NCI-H82 treated with DMSO at 0.1 percent for 48 hours (cell line): ENCODE results near the gene NEB.
"Not testable (repeated sequence)": the region's sequence is repeated elsewhere in the genome, so short reads cannot be mapped to it uniquely, and the experiment has no call there.

Source experiments
- DNase-seq: peaks from one replicate; lab custom pipeline; 2025; ENCODE audit not compliant: unreplicated experiment; lab: John Stamatoyannopoulos, UW

Gene NEB

DNA sequence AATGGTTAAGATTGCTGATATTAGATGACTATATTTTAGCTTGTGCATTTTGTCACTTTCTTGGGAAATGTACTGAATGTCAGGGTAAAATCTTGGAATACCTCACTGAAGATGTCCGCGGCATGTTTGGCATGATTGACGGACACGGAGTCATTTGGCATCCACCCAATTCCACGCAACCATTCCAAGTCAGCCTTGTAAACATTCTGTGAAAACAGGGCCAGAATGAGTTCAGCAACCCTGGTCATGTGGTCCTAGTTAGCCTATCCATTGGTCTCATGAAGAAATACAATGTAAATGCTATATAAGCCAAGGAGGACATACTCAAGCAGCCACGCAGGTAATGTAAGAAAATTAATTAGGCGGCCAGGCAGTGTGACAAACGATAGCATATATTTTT, 165.1 kb downstream of the NEB start:
- no peak for DNase-seq

DNA sequence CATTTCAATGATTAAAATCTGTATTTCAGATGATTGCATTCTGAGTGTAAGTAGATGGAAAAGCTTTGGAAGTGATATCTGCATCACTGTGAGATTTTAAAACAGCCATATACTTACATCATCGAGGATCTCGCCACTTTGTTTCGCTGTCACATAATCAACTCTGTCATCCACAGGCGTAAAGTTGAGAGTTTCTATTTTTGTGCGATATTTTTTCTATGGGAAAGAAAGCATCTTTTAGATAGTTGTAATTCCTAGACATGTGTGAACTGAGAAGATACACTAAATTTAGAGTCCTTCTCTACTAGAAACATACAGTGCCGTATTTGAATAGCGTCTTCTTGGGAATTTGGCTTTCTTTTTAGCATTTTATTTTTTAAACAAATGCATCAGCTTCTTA, 165.8 kb downstream of the NEB start:
- DNase-seq = no peak

DNA sequence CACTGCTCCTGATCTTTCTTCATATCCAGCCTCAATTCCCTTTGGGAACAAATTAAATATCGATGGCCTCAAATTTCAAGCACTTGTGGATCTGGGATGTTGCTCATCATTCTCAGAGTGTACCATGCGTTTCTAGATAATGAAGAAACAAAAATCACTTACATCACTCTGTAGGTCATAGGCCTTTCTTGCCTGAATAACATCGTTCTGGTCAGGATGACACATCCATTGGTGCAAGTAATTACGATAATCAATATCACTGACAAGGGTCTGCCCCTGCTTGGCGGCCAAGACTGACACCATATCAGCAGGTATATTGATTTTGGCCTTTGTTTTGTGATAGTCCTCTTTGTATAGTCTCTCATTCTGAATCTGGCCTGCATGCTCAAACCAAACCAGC, 167.3 kb downstream of the NEB start:
- DNase-seq = no peak

DNA sequence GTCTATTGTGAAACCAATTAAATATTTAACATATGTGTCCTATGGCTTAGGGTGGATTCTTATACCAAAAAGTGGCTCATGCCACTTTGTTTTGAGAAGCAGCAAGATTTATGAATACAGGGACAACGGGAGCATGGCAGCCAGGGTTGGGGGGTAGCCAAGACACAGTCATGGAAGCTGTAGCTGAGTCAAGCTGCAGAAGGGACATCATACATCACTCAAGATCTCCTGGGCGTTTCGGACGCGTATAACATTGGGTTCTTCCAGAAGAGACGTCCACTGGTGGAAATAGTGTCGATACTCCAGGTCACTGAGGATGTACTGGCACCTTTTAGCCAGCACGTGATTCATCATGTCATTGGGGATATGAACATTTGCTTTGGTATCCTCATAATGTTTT, 171.9 kb downstream of the NEB start:
- no peak for DNase-seq

DNA sequence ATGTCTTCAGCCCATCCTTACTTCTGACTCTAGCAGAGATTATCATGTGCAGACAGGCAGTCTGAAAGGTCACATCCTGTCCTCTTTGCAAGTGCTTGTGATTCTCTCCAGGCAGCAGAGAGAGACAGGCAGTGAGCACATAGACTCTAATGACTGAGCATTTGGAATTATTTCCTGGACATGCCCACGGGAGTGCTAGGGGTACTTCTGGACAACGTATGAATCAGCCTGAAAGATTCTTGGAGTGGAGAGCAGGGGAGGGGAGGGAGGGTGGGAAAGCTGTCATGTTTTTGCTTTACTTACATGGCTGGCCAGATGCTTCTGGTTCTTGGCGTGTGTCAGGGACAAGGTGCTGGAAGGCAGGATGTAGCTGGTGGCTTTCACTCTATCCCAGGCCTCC, 174.0 kb downstream of the NEB start:
- DNase-seq = no peak

DNA sequence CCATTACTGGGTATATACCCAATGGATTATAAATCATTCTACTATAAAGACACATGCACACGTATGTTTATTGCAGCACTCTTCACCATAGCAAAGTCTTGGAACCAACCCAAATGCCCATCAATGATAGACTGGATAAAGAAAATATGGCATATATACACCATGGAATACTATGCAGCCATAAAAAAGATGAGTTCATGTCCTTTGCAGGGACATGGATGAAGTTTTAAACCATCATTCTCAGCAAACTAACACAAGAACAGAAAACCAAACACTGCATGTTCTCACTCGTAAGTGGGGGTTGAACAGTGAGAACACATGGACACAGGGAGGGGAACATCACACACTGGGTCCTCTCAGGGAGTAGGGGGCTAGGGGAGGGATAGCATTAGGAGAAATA, 174.8 kb downstream of the NEB start:
- DNase-seq = not testable (repeated sequence)

DNA sequence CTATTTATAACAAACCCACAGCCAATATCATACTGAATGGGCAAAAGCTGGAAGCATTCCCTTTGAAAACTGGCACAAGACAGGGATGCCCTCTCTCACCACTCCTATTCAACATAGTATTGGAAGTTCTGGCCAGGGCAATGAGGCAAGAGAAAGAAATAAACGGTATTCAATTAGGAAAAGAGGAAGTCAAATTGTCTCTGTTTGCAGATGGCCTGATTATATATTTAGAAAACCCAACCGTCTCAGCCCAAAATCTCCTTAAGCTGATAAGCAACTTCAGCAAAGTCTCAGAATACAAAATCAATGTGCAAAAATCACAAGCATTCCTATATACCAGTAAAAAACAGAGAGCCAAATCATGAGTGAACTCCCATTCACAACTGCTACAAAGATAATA, 176.4 kb downstream of the NEB start:
- not testable (repeated sequence) for DNase-seq

DNA sequence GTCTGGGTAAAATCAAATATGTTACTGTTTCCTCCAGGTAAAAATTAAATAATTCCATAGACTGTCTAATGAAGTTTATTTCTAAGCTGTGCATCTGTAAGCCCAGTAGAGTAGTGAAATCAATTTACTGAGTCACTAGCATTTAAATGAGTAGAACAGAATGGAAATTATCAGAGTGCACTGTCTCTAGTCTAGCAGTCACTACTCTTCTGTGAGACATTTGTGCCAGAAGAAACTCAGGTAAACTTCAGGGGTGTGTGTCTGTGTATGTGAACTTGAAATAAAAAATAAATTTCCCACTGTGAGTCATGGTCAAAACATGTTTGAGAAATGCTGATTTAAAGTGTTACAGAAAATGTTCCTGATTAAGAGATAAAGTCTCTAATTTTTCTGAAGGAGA, 178.2 kb downstream of the NEB start:
- DNase-seq = no peak

DNA sequence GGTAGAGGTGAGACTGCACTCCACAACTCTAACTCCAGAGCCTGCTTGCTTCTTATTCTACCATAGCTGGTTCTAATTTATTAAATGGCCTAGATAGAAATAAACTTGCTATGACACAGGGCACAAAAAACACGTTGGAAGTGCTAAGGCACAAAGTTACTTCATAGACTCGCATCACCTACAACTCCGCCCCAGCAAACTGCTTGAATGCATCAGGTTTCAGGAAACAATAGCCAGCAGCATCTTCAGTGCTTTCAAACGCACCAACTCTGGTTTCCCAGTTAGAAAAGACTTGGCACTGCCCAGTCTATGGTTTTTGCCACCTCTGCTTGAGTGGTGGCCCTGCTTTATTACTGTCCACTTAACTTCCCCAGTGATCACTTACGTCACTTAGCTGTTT, 182.0 kb downstream of the NEB start:
- no peak for DNase-seq

DNA sequence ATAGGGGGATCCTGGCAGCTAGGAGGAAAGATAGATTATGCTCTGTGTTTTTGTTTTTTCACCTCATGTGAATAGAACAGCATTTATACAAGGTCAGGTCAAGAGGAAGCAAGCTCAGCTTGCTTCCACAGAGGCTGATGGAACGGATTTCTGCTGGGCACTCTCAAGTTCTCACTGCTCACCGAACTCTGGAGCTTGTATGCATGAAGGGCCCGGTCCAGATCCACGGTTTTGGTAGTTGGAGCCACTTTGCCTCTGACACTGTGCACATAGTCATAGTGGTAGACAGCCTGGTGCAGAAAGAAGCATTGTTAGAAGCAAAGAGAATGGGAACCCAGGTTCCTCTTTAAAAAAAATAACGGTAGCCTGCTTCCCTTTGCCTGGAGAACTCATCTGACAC, 182.7 kb downstream of the NEB start:
- DNase-seq = no peak

DNA sequence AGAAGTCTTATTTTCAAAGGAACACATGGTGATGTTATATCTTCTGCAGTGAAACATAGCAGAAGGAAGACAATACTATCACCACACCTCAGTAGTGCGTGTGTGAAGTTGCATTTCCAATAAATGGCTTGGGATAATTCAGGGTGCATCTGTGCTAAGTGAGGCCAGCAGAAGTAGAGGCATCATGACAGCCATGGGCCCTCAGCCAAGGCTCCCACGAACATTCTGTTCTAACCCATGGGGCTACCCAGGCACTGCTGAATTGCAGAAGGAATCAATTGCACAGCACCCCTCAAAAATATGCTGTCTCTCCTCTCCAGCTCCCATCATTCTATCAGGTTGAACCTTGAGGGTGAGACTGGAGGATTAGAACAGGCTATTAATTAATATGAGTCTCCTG, 185.1 kb downstream of the NEB start:
- DNase-seq = no peak

DNA sequence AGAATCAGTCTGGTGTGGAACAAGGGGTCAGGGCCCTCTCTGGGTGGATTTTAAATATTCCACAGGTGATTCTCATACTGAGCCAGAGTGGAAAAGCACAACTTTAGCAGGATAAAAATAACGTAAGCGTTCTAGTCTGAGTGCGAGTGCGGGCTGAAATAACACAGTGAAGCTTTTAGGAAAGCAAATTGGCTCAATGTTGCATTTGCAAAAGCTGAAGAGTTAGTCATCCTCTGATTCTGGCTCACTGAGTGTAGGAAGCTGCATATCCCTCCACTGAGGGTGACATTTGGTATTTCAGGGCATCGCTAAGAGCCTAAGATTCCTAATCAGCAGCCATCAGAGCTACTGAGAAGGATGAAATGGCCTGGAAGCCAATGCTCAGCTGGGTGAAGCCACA, 189.8 kb downstream of the NEB start:
- no peak for DNase-seq

DNA sequence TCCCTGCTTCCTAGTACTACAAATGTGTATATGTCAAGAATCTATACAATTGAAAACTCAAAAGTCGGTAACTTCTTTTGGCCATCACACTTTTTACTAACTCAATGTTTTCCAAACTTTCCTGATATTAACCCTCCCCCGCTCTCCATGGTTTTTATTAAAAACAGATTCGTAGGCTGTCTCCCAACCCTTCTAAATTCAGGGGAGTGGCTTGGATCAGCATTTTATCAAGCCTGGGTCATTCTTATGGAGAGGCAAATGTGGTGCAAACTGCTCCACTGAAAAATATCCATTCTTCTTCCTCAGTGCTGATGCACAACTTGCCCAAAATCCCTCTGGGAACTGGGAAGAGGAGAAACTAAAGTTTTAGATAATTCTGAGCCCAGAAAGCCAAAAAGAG, 190.4 kb downstream of the NEB start:
- DNase-seq = no peak

DNA sequence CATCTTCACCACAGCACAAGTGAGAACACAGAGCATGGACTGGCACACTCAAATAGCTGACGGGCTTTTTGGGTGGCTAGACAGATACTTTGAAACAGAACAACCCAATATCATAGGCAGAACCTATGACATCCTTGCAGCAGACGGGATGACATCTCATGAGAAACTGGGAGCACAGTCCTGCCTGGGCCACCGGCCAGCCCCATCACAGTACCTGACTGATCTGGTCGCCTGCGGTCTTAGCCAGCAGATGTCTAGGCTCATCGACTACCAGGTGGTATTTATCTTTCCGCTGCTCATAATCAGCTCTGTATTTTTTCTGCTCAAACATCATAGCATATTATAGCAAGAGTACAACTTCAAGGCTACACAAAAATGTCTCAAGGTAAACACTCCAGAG, 200.3 kb downstream of the NEB start:
- no peak for DNase-seq

DNA sequence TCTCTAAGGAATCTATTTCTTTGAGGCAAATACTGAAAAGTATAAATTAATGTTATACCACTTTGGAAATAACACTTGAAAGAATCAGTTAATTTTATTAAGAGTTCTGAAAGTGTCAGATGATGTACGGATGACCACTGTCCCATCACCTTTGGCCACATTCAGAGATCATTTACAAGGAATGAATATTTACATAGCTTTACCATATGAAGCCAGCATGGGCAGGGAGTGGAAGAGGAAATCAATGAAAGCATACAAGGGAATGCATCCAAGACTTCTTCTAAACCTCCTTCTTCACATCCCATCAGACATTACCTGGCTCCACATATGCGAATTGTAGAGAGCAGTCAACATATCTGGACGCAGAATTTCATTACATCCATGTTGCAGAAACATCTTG, 201.1 kb downstream of the NEB start:
- DNase-seq = no peak

DNA sequence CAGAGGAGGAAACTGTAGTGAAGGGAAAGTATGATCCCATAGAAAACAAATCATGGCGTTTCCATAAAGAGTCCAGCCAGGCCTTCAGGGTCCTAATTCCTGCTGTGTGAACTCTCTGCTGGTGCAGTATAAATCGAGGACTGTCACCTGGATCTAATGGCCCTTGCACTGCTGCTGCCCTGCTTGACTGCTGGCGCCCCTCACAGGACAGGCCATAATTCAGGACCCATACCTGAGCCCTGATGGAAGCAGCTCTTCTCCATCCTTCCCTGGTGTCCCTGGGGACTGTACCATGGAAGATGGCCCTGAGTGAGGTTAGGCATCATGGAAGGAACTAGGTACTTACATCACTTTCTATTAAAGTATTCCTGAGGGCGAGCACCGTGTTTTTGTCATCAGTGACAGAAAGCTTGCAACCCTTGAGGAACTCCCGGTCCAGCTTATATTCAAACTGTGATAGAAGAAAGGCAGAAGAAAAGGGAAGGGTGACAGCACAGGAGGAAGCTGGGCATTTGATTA, 207.6 kb downstream of the NEB start:
- no peak for DNase-seq

DNA sequence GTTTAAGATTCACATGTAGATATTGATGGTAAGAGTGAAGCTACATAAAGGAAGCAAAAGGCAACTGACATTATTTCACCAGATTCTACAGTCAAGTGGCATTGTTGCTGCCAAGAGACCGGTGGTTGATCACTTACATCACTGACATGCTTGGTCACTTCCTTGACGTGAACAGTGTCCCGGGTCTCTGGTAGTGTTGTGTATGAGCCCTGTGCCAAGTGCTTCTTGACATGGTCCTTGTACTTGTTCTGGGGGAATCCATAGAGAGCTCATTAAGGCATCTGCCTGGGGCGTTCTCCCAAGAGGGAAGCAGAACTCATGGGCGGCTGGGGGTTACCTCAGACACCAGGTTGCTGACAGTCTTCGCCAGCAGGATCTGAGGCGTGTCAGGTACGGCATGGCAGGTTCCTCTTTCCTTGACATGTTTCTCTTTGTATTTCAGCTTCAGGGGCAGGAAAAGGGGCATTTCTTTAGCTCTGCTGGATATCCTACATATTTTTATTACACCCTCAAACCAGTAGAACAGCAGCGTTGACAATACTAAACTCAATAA, 208.4 kb downstream of the NEB start:
- DNase-seq = no peak

DNA sequence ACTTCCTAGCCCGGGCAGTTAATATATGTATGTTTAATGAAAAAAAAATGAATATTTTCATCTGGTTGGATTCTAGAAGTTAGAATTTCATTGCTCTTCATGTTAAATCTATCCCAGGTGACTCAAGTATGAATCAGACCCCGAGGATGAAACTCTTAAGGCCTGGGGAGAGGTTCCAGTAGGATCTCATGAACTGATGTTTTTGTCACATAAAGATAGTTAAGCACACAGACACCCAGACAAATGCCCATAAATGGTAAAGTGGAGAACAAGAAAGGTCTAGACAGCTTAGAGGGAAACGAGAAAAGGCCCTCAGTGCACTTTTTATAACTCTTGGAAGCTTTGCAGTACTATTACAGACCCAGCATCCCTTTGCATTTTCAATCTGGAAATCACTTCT, 210.4 kb downstream of the NEB start:
- DNase-seq = no peak

DNA sequence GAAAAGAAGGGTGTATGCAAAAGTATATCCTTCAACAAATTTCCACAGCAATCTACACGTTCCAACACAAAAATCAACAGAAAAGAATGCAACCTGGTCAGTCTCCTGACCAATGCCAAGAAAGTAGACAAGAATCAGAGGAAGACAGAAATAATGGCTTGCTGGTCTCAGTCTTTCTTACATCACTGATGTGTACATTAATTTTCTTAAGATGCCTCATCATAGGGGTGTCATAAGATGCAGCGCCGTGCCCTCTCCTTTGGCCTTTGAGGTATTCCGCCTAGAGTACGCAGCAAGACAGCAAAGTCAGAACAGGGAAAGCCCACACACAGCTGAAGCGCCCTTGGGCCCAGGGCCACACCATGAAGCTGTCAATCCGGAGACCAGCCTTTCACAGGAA, 211.7 kb downstream of the NEB start:
- no peak for DNase-seq

DNA sequence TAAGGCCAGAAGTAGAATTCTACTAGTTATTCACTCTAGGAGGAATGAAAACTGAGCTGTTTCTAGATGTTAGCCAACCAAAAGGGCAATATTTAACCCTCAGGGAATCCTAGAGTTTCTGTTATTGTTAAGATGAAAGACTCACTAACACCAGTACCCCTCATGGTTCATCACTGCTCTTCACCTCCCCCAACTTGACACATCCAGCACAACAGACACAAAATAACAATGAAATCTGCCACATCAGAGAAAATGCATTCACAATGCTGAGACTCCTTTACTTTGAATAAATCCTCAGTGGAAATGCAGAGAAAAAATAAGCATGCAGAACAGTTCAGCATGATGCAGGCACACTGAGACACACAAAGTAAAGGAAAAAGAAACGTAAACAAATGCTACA, 213.3 kb downstream of the NEB start:
- no peak for DNase-seq

DNA sequence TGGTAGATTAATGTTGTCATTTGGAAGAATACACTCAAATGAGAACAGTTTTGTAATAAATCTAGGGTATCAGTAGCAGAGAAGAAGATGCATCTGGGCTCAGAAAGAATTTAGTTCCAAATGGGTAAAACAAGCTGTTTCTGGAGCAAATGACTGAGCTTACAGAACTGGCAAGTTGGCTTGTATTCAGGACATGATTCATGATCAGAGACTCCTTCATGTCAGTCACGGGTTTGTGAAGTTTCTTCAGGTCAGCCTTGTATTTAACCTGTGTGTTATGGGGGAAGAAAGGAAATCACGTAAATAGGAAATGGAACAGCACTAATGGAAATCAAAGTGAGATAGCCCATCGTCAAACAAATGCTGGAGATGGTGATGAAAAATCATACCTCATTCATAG, 215.5 kb downstream of the NEB start:
- no peak for DNase-seq

DNA sequence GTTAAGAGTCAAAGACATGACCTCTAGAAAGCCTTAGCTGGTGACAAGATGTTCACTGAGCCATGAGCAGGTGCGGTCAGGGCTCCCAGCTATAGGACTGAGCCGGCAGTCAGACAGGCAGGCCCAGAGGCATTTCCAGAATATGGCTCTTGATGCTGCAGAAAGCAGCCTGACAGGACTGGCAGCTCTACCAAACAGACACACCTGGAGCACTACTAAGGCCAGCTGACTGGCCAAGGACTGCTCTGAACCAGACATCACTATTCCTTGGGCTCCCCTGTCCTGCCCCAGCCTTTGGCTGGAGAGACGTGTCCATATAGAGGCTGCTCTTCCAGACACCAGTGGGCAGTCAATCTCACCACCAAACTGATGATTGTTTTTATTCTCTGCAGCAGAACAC, 225.8 kb downstream of the NEB start:
- no peak for DNase-seq

DNA sequence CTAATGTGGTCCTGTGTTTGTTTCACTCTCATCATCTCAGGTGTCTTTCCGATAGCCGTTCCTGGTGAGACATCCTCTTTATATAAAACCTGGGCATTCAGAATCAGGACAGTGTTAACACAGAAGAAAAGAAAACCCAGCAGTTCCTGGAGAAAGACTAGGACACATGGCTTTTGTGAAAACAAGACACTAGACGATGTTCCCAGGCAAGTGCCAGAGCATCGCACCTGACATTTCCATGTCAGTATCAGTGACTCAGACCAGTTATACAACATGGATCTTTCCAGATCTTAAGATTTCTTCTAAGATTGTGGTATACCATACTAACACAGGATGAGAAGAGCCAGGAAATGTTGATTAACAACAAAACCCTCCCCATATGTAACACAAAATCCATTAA, 228.1 kb downstream of the NEB start:
- DNase-seq = no peak

DNA sequence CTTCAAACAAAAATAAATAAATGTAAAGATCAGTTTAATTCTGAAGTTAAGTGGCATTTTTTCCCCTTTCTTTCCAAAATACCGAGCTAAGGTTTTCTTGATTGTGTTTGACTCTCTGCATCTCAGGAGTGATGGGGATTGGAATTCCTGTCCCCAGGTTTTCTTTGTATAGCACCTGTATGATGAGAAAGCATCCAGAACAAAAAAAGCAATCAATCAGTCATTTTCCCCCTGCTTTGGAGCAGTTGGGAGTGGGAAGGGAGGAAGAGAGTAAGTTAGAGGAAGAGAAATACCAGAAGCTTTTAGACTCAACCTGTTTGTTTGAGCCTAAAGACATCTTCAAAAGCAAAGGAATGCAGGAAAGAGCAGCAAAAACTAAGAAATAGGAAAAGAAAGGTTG, 236.1 kb downstream of the NEB start:
- no peak for DNase-seq
